T-helper 2 cell treated with Interferon-gamma antibody and Interleukin-4, amounts not matched to agents 5 μg/mL and 100 μg/mL, for 36 hours (primary cell): ENCODE data around the gene TRAF2.
"Not testable (repeated sequence)": the region's sequence is repeated elsewhere in the genome, so short reads cannot be mapped to it uniquely, and the experiment has no call there.

ENCODE experiments used
- DNase-seq: peaks from one replicate; pipeline ENCODE4 v3.0.0; 2021; ENCODE audit warnings: low spot score
- H3K27ac Mint-ChIP-seq: one replicate; pipeline ENCODE4 v1.8.0; 2021; ENCODE audit warnings: mild to moderate bottlenecking, mixed read lengths
- H3K27me3 Mint-ChIP-seq: one replicate; pipeline ENCODE4 v1.8.0; 2021; ENCODE audit warnings: low read depth, mixed read lengths
- H3K36me3 Mint-ChIP-seq: one replicate; pipeline ENCODE4 v1.8.0; 2021; ENCODE audit warnings: low read depth, mixed read lengths
- H3K4me1 Mint-ChIP-seq: one replicate; pipeline ENCODE4 v1.8.0; 2021; ENCODE audit warnings: low read depth, mixed read lengths
- H3K4me3 Mint-ChIP-seq: one replicate; pipeline ENCODE4 v1.8.0; 2022; ENCODE audit warnings: mild to moderate bottlenecking, moderate library complexity, mixed read lengths
- H3K9me3 Mint-ChIP-seq: one replicate; pipeline ENCODE4 v1.8.0; 2021; ENCODE audit warnings: mixed read lengths

TRAF2 gene

DNA sequence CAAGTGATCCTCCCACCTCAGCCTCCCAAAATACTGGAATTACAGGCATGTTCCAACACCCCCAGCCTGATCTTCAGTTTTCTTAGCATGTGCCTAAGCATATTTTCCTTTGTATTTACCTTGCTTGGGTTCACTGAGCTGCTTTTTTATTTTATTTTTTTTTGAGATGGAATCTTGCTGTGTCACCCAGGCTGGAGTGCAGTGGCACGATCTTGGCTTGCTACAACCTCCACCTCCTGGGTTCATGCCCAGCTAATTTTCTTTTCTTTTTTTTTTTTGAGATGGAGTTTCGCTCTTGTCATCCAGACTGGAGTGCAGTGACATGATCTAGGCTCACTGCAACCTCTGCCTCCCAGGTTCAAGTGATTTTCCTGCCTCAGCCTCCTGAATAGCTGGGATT lies 16.7 kb upstream of the TRAF2 start:
- not testable (repeated sequence) for H3K4me1 Mint-ChIP-seq, H3K27ac Mint-ChIP-seq, H3K27me3 Mint-ChIP-seq, H3K36me3 Mint-ChIP-seq, DNase-seq, H3K4me3 Mint-ChIP-seq, H3K9me3 Mint-ChIP-seq

DNA sequence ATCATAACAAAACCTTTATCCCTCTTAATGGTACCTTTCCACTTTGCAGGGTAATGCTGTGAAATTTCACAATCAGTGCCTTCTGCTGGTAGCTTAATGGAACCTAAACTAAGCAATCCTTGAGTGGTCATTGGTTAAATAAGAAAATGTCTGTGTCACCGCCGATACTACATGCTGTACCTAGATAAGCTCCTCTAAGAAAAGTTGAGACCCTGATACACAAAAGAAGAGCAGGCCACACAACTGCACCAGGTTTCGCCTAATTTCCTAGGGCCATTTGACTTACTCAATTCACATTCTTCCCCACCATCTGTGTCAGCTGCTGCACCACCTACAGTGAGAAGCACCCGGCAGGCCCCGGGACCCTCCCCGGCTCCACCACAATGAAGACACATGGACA lies 11.2 kb upstream of the TRAF2 start:
- Mint-ChIP-seq H3K27ac (no peak overlapping the region), H3K4me3 (no peak overlapping the region), H3K9me3 (peaks cover 9% of the 10 kb centered on the region), H3K4me1 (peaks cover under 1% of the 10 kb centered on the region), H3K27me3 (no peaks in the 10 kb centered on the region), H3K36me3 (no peaks in the 10 kb centered on the region)
- no peak for DNase-seq

GRCh38 chr9:136876476-136876875 lies 9.8 kb upstream of the TRAF2 start:
- Mint-ChIP-seq H3K27me3 (no peaks in the 10 kb centered on the region), H3K4me3 (no peak overlapping the region), H3K9me3 (peaks cover 7% of the 10 kb centered on the region), H3K4me1 (peaks cover 7% of the 10 kb centered on the region), H3K27ac (no peak overlapping the region), H3K36me3 (no peaks in the 10 kb centered on the region)
- no peak for DNase-seq

GRCh38 chr9:136880651-136881050 lies 5.7 kb upstream of the TRAF2 start:
- Mint-ChIP-seq H3K27me3 (no peaks in the 10 kb centered on the region), H3K4me1 (peaks cover 32% of the 10 kb centered on the region), H3K27ac (peak overlapping the region; percentile 71), H3K4me3 (no peak overlapping the region), H3K9me3 (no peaks in the 10 kb centered on the region), H3K36me3 (peaks cover 6% of the 10 kb centered on the region)
- no peak for DNase-seq

GRCh38 chr9:136881691-136882108 lies 4.6 kb upstream of the TRAF2 start:
- peak; percentile 73 for DNase-seq
- Mint-ChIP-seq H3K27ac (peak overlapping the region; percentile 90), H3K4me1 (peaks cover 32% of the 10 kb centered on the region), H3K9me3 (no peaks in the 10 kb centered on the region), H3K27me3 (no peaks in the 10 kb centered on the region), H3K4me3 (peak overlapping the region; percentile 80), H3K36me3 (peaks cover 6% of the 10 kb centered on the region)

- Mint-ChIP-seq H3K27ac (peak overlapping the region; percentile 90), H3K36me3 (peaks cover 8% of the 10 kb centered on the region), H3K4me3 (peak overlapping the region; percentile 80), H3K9me3 (no peaks in the 10 kb centered on the region), H3K4me1 (peaks cover 35% of the 10 kb centered on the region), H3K27me3 (no peaks in the 10 kb centered on the region)
- peak; percentile 94 for DNase-seq
Measured at GRCh38 chr9:136882109-136882946, 4.0 kb upstream of the TRAF2 start.

- not testable (repeated sequence) for DNase-seq, H3K9me3 Mint-ChIP-seq, H3K27me3 Mint-ChIP-seq, H3K36me3 Mint-ChIP-seq
- H3K4me3 Mint-ChIP-seq: peak overlapping the region; percentile 80
- H3K4me1 Mint-ChIP-seq: peaks cover 39% of the 10 kb centered on the region
- peak overlapping the region; percentile 90 for H3K27ac Mint-ChIP-seq
Measured at GRCh38 chr9:136882947-136883283, 3.4 kb upstream of the TRAF2 start.

GRCh38 chr9:136883670-136884069 lies 2.6 kb upstream of the TRAF2 start:
- DNase-seq, H3K27me3 Mint-ChIP-seq, H3K9me3 Mint-ChIP-seq: not testable (repeated sequence)
- Mint-ChIP-seq H3K36me3 (peaks cover 11% of the 10 kb centered on the region), H3K4me1 (peaks cover 40% of the 10 kb centered on the region), H3K27ac (peak overlapping the region; percentile 90), H3K4me3 (peak overlapping the region; percentile 80)

DNA sequence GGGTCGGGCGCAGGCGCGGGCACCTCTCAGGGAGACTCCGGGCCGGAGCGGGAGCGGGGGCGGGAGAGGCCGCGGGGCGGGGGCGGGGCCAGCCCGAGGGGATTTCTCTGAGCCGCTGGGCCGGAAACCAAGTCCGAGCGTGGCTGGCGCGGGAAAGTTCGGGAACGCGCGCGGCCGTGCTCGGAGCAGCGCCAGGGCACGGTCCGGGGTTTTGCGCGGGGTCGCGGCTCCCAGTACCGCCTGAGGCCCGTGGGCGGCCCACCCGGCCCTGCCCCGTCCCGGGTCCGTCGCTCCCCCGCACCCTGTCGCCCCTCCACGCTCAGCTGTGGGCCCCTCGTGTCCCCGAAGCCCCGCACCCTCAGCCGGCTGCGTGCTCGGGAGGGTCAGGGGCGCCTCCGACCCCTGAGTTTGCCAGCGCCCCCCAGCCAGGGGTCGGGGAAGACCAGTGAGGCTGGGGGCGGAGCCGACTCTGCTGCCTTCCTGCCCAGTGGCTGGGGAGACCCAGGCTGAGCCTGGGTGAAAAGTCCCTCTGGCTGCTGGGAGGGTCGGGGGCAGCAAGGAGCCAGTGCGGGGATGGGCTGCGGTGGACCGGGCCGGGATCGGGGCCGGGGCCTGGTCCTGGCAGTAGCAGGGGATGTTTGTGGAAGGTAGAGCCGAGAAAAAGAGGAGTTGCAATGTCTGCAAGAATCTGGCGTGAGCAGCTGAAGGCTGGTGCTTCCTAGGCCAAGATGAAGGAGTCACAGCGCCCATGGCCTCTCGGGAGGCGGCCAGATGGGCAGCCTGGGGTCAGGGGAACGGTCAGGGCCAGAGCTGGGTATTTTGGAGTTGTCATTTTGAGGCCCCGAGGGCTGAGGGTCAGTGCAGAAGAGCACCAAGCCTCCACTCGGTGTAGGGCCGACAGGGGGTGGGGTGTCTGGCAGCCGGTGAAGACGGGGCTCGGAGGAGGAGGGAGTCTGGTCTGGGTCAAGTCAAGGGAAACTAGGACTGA lies 588 bp downstream of the TRAF2 start:
- Mint-ChIP-seq H3K27me3 (no peaks in the 10 kb centered on the region), H3K9me3 (no peaks in the 10 kb centered on the region), H3K4me1 (peaks cover 30% of the 10 kb centered on the region), H3K36me3 (peaks cover 16% of the 10 kb centered on the region), H3K4me3 (peak overlapping the region; percentile 98), H3K27ac (peak overlapping the region; percentile 90)
- peak; percentile 41 for DNase-seq

- no peaks in the 10 kb centered on the region for H3K27me3 Mint-ChIP-seq
- peaks cover 17% of the 10 kb centered on the region for H3K4me1 Mint-ChIP-seq
- H3K27ac Mint-ChIP-seq: no peak overlapping the region
Measured at GRCh38 chr9:136888454-136888853, 2.1 kb downstream of the TRAF2 start.

DNA sequence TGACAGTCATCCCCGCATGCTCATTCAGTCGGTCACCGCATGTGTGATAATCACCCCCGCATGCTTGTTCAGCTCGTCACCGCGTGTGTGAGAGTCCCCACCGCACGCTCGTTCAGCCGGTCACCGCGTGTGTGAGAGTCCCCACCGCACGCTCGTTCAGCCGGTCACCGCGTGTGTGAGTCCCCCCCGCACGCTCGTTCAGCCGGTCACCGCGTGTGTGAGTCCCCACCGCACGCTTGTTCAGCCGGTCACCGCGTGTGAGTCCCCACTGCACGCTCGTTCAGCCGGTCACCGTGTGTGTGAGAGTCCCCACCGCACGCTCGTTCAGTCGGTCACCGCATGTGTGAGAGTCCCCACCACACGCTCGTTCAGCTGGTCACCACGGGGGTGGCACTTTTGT lies 3.5 kb downstream of the TRAF2 start:
- peaks cover 26% of the 10 kb centered on the region for H3K36me3 Mint-ChIP-seq
- DNase-seq: no peak
- H3K4me1 Mint-ChIP-seq: peaks cover 15% of the 10 kb centered on the region
- no peak overlapping the region for H3K27ac Mint-ChIP-seq
- H3K4me3 Mint-ChIP-seq: no peak overlapping the region
- H3K9me3 Mint-ChIP-seq: no peaks in the 10 kb centered on the region
- H3K27me3 Mint-ChIP-seq: no peaks in the 10 kb centered on the region

More at GRCh38 chr9:136888454-136888853, 2.1 kb downstream of the TRAF2 start:
- no peak for DNase-seq
- Mint-ChIP-seq H3K9me3 (no peaks in the 10 kb centered on the region), H3K4me3 (no peak overlapping the region), H3K36me3 (peaks cover 17% of the 10 kb centered on the region)

DNA sequence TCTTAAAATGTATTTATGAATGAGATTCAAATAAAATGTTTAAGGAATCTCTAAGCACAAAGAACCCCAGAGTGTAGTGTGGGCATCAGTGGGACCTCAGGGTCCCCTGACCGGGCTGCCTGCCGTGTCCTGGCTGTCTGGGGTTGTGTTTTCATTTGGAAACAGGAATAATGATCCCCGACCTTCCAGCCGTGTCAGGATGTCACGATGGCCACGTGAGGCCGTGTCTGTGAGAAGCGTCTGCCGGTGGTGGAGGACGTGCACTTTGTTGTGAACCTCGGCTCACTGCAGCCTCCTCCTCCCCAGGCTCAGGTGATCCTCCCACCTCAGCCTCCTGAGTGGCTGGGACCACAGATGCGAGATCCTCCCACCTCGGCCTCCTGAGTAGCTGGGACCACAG lies 4.3 kb downstream of the TRAF2 start:
- Mint-ChIP-seq H3K27ac (no peak overlapping the region), H3K9me3 (no peaks in the 10 kb centered on the region), H3K4me3 (no peak overlapping the region), H3K27me3 (no peaks in the 10 kb centered on the region), H3K36me3 (peaks cover 30% of the 10 kb centered on the region), H3K4me1 (peaks cover 11% of the 10 kb centered on the region)
- no peak for DNase-seq

GRCh38 chr9:136896027-136896426 lies 9.7 kb downstream of the TRAF2 start:
- no peak overlapping the region for H3K27ac Mint-ChIP-seq
- DNase-seq: no peak
- H3K27me3 Mint-ChIP-seq: no peaks in the 10 kb centered on the region
- H3K4me1 Mint-ChIP-seq: peaks cover 14% of the 10 kb centered on the region
- H3K36me3 Mint-ChIP-seq: peaks cover 38% of the 10 kb centered on the region
- no peak overlapping the region for H3K4me3 Mint-ChIP-seq
- no peaks in the 10 kb centered on the region for H3K9me3 Mint-ChIP-seq

GRCh38 chr9:136898483-136899100 lies 12.3 kb downstream of the TRAF2 start:
- H3K4me3 Mint-ChIP-seq: no peak overlapping the region
- peaks cover 35% of the 10 kb centered on the region for H3K4me1 Mint-ChIP-seq
- no peak overlapping the region for H3K27ac Mint-ChIP-seq
- H3K9me3 Mint-ChIP-seq: no peaks in the 10 kb centered on the region
- no peak for DNase-seq
- peaks cover 46% of the 10 kb centered on the region for H3K36me3 Mint-ChIP-seq
- no peaks in the 10 kb centered on the region for H3K27me3 Mint-ChIP-seq
